Measurements from ENCODE around the gene POLA1. TPM values are rescaled to one million over a fixed set of nuclear protein-coding genes. Genes with fewer than 3 reads are reported as not detected.

POLA1 gene
- total RNA-seq, 1 donor from 2014 or later = 24.6 TPM

DNA sequence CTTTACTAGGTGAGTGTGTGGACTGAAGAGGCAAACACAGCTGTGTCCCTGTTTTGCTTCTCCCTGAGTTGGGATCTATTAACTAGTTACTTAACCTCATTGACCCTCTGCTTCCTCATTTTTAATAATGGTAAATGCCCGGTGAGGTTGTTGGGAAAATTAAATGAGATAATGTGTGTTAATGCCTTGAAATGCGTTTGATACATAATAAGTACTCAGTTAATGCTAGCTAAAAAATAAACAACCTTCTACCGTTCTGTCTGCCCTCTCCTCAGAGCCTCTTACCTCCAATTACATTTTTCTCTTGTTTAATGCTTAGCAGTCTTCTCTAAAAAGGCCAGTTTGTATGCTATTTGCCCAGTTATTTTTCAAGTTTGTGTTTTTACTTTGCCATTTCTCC, 70.3 kb downstream of the POLA1 start:
- no peak for DNase-seq (ENCODE audit: low read depth)
- no peak overlapping the region for H3K4me3 ChIP-seq (ENCODE audit: low read depth, low read length)
- TF ChIP-seq, protein P1, sequence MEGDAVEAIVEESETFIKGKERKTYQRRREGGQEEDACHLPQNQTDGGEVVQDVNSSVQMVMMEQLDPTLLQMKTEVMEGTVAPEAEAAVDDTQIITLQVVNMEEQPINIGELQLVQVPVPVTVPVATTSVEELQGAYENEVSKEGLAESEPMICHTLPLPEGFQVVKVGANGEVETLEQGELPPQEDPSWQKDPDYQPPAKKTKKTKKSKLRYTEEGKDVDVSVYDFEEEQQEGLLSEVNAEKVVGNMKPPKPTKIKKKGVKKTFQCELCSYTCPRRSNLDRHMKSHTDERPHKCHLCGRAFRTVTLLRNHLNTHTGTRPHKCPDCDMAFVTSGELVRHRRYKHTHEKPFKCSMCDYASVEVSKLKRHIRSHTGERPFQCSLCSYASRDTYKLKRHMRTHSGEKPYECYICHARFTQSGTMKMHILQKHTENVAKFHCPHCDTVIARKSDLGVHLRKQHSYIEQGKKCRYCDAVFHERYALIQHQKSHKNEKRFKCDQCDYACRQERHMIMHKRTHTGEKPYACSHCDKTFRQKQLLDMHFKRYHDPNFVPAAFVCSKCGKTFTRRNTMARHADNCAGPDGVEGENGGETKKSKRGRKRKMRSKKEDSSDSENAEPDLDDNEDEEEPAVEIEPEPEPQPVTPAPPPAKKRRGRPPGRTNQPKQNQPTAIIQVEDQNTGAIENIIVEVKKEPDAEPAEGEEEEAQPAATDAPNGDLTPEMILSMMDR (conservative IDR thresholded peaks at IDR 0.05; ENCODE audit: low read depth, low read length) = no peak

GRCh38 chrX:24767557-24767956, 73.8 kb downstream of the POLA1 start:
- TF ChIP-seq, protein P1 (conservative IDR thresholded peaks at IDR 0.05; ENCODE audit: low read depth, low read length) = no peak
- no peak overlapping the region for H3K4me3 ChIP-seq (ENCODE audit: low read depth, low read length)
- no peak for DNase-seq (ENCODE audit: low read depth)

DNA sequence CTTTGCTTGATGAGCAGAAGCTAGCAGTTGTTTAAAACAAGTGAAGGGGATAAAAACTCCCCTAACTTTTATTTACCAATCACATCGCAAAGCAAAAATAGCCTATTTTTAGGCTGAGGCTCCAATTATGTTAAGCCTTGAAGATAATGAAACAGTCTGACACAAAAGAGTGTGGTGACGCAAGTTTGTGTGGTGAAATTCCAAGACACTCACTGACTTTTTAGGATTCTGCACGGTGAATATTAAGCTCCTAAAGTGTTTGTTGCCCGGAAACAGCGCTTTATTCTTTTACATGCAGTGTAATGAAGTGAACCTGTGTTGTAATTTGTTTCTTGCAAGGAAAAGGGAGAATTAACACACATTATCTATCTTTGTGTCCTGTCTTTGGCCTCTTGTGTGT, 74.8 kb downstream of the POLA1 start:
- H3K4me3 ChIP-seq (ENCODE audit: low read depth, low read length) = no peak overlapping the region
- no peak for DNase-seq (ENCODE audit: low read depth)
- TF ChIP-seq, protein P1 (conservative IDR thresholded peaks at IDR 0.05; ENCODE audit: low read depth, low read length) = no peak

DNA sequence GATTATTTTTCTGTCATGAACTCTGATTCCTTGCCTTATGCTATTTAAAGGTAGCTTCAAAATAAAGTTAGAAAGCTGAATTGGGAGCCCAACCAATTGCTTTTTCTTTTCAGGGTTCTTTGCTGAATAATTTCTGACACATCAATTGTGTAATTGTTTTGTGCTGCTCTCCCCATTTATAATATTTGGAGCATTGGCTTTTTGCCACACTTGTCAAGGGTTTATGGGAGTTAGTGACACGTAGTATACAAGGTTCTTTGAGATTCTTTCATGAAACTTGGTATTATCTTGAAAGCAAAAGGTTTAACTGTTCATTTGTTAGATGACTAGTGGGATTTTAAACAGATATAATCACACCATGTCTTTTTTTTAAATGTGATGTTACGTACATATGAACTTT, 80.9 kb downstream of the POLA1 start:
- no peak for DNase-seq (ENCODE audit: low read depth)
- no peak overlapping the region for H3K4me3 ChIP-seq (ENCODE audit: low read depth, low read length)
- TF ChIP-seq, protein P1 (conservative IDR thresholded peaks at IDR 0.05; ENCODE audit: low read depth, low read length) = no peak

DNA sequence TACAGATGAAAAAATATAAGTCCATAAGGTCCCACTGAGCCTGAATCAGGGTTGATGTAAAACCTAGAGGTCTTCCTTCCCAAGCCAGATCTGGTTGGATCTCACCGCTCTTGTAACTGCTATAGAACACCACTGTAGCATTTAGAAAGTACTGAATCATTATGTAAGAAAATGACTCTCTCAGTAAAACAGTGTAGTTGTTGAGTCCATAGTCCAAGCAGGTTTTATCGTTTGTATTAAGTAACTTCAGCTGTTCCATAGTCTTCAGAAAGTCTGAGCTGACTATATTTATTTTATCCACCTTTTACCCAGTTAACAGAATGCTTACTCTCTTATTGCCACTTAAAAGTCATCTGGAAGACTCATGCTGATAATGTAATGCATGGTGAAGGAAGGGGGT, 82.2 kb downstream of the POLA1 start:
- DNase-seq (ENCODE audit: low read depth) = no peak
- TF ChIP-seq, protein P1 (conservative IDR thresholded peaks at IDR 0.05; ENCODE audit: low read depth, low read length) = no peak
- no peak overlapping the region for H3K4me3 ChIP-seq (ENCODE audit: low read depth, low read length)

- no peak for DNase-seq (ENCODE audit: low read depth)
- TF ChIP-seq, protein P1 (conservative IDR thresholded peaks at IDR 0.05; ENCODE audit: low read depth, low read length) = no peak
Measured at GRCh38 chrX:24777660-24778059, 83.9 kb downstream of the POLA1 start.

GRCh38 chrX:24782011-24782410, 88.3 kb downstream of the POLA1 start:
- TF ChIP-seq, protein P1 (conservative IDR thresholded peaks at IDR 0.05; ENCODE audit: low read depth, low read length) = no peak
- no peak for DNase-seq (ENCODE audit: low read depth)
- no peak overlapping the region for H3K4me3 ChIP-seq (ENCODE audit: low read depth, low read length)

More at GRCh38 chrX:24777660-24778059, 83.9 kb downstream of the POLA1 start:
- H3K4me3 ChIP-seq (ENCODE audit: low read depth, low read length) = no peak overlapping the region

Measured in epithelial cell of proximal tubule (primary cell).